Measurements from ENCODE around the gene HIVEP3. TPM values are rescaled to one million over a fixed set of nuclear protein-coding genes. Genes with fewer than 3 reads are reported as not detected.

The HIVEP3 gene
- total RNA-seq, 1 experiment from 2014 or later: 0.55 TPM

DNA sequence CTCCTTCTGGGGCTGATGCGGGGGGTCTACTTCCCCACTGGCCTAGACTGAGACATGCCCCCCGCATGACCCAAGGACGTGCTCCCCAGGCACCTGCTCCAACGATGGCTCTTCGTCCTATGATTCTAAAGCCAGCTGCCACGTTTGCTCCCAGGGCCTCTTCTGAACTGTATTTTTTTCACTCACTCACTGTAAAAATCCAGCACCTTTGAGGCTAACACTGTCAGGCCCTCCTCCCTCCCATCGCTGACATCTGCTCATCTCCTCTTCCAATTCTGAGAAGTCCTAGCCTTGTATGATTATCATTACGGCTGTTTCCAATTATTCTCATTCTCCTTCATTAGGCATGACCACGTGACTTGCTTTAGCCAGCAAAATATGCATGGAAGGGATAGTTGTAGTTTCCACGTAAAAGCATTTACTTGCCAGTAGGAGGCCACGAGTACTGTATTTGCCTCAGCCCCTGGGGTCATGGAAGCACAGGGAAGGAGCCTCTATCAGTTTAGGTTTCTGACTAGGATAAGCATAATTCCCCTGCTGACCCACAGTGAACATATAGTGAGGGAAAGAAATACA lies 415.1 kb downstream of the HIVEP3 start:
- Mint-ChIP-seq H3K4me3 (no peak overlapping the region), H3K4me1 (peaks cover 18% of the 10 kb centered on the region), H3K27ac (0 out of 2 replicates have a peak overlapping the region, but pooled peaks have one; percentile 5), H3K36me3 (no peaks in the 10 kb centered on the region), H3K27me3 (ENCODE audit: low read depth) (no peaks in the 10 kb centered on the region), H3K9me3 (no peaks in the 10 kb centered on the region)
- ChIA-PET CTCF (interaction anchor here (1.1 kb wide), 1 partner anchor 9 kb away, joined by 6 read pairs; no protein-coding TSS in a partner anchor), POLR2A (no interaction called here)
- ATAC-seq (no peak; the same call in 1 of the 2 replicates), DNase-seq (ENCODE audit: low spot score) (no peak)
- TF ChIP-seq, protein P1, sequence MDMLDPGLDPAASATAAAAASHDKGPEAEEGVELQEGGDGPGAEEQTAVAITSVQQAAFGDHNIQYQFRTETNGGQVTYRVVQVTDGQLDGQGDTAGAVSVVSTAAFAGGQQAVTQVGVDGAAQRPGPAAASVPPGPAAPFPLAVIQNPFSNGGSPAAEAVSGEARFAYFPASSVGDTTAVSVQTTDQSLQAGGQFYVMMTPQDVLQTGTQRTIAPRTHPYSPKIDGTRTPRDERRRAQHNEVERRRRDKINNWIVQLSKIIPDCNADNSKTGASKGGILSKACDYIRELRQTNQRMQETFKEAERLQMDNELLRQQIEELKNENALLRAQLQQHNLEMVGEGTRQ (CRISPR knock-in tag; IDR thresholded peaks at IDR 0.05): peak; percentile 51
- TF ChIP-seq NR3C1 (CRISPR knock-in tag; conservative IDR thresholded peaks at IDR 0.05; ENCODE audit: low read depth): no peak

DNA sequence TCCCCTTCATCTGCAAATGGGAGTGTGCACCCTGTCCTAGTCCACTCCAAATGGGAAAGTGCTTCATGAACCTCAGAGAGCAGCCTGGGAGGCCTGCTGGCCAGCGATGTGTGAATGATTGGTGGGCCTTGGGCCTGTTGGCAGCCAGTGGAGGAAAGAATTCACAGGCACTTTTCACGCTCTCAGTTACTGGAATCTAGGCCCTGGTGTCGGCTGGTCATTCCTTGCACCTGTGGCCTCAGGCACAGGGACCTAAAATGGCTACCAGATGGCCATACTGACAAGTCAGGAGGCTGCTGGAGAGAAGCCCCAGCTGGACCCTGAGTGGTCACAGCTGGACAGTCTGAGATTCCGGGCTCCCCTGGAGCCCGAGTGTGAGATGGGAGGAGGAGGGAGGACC lies 415.8 kb downstream of the HIVEP3 start:
- Mint-ChIP-seq H3K4me3 (no peak overlapping the region), H3K36me3 (no peaks in the 10 kb centered on the region), H3K9me3 (no peaks in the 10 kb centered on the region), H3K4me1 (peaks cover 24% of the 10 kb centered on the region), H3K27me3 (ENCODE audit: low read depth) (no peaks in the 10 kb centered on the region), H3K27ac (no peak overlapping the region)
- DNase-seq (ENCODE audit: low spot score) (no peak), ATAC-seq (no peak)
- ChIA-PET POLR2A (no interaction called here), CTCF (interaction anchor here (0.8 to 2.1 kb wide), 5 partner anchors 10 to 236 kb away, joined by 3 to 10 read pairs (median 4); partner anchors contain the start of gene EDN2)
- TF ChIP-seq, protein P2, sequence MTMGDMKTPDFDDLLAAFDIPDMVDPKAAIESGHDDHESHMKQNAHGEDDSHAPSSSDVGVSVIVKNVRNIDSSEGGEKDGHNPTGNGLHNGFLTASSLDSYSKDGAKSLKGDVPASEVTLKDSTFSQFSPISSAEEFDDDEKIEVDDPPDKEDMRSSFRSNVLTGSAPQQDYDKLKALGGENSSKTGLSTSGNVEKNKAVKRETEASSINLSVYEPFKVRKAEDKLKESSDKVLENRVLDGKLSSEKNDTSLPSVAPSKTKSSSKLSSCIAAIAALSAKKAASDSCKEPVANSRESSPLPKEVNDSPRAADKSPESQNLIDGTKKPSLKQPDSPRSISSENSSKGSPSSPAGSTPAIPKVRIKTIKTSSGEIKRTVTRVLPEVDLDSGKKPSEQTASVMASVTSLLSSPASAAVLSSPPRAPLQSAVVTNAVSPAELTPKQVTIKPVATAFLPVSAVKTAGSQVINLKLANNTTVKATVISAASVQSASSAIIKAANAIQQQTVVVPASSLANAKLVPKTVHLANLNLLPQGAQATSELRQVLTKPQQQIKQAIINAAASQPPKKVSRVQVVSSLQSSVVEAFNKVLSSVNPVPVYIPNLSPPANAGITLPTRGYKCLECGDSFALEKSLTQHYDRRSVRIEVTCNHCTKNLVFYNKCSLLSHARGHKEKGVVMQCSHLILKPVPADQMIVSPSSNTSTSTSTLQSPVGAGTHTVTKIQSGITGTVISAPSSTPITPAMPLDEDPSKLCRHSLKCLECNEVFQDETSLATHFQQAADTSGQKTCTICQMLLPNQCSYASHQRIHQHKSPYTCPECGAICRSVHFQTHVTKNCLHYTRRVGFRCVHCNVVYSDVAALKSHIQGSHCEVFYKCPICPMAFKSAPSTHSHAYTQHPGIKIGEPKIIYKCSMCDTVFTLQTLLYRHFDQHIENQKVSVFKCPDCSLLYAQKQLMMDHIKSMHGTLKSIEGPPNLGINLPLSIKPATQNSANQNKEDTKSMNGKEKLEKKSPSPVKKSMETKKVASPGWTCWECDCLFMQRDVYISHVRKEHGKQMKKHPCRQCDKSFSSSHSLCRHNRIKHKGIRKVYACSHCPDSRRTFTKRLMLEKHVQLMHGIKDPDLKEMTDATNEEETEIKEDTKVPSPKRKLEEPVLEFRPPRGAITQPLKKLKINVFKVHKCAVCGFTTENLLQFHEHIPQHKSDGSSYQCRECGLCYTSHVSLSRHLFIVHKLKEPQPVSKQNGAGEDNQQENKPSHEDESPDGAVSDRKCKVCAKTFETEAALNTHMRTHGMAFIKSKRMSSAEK (CRISPR knock-in tag; IDR thresholded peaks at IDR 0.05; ENCODE audit: borderline replicate concordance): no peak
- TF ChIP-seq, protein P3, sequence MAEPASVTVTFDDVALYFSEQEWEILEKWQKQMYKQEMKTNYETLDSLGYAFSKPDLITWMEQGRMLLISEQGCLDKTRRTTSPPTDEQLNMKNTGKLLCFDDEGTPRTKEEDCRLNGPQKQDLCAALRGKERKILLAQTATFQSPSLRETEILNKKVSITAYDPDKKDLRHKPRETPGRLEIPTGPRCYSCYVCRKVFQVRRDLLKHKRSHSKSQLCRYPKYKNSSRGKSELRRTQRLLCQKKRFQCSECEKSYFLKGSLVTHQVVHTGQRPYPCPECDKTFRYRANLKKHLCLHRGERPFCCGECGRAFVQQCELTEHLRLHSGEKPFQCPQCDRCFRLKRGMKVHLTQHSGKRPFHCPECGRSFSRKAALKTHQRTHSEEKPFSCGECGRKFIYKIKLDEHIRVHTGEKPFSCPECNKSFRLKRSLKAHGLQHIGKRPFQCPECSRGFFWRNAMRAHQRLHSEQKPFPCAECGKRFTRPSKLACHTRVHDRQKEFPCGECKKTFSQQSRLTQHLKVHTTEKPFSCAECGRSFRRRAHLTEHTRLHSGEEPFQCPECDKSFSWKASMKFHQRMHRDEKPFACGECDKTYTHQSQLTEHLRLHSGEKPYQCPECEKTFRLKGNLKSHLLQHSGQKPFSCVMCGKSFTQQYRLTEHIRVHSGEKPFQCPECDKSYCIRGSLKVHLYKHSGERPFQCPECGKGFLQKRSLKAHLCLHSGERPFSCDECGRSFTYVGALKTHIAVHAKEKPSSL (CRISPR knock-in tag; conservative IDR thresholded peaks at IDR 0.05): no peak
- TF ChIP-seq HMGA2 (CRISPR knock-in tag; IDR thresholded peaks at IDR 0.05) (no peak), FOXJ3 (CRISPR knock-in tag; IDR thresholded peaks at IDR 0.05; ENCODE audit: borderline replicate concordance) (no peak), MXD4 (CRISPR knock-in tag; IDR thresholded peaks at IDR 0.05; ENCODE audit: borderline replicate concordance) (no peak), TP53 (CRISPR knock-in tag; IDR thresholded peaks at IDR 0.05) (no peak), EMX1 (CRISPR knock-in tag; IDR thresholded peaks at IDR 0.05) (no peak)
- TF ChIP-seq, protein P4, sequence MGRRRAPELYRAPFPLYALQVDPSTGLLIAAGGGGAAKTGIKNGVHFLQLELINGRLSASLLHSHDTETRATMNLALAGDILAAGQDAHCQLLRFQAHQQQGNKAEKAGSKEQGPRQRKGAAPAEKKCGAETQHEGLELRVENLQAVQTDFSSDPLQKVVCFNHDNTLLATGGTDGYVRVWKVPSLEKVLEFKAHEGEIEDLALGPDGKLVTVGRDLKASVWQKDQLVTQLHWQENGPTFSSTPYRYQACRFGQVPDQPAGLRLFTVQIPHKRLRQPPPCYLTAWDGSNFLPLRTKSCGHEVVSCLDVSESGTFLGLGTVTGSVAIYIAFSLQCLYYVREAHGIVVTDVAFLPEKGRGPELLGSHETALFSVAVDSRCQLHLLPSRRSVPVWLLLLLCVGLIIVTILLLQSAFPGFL (CRISPR knock-in tag; IDR thresholded peaks at IDR 0.05; ENCODE audit: borderline replicate concordance): no peak

DNA sequence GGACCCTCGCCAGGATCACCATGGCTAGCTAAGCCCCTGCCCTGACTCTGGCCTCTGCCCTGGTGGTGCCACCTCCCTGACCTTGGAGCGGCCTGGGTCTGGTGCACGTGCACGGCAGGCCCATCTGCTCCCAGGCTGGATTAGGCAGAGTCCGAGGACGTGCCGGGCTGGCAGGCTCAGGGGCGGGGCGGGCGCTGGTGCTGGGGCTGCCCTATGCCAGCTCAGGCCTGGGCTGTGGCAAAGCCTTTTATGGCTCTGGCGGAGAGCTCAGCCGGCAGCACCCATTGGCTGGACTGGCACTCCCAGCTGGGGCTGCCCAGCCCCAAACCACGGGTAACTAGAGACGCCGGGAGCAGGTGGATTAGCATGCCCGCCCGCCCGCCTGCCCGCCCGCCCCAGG lies 417.1 kb downstream of the HIVEP3 start:
- CTCF ChIA-PET: interaction anchor here (1.3 to 2.1 kb wide), 4 partner anchors 10 to 17 kb away, joined by 4 to 11 read pairs (median 8); partner anchors contain the start of gene EDN2
- no peak overlapping the region for H3K4me3 Mint-ChIP-seq
- no peaks in the 10 kb centered on the region for H3K9me3 Mint-ChIP-seq
- no peak for TF ChIP-seq CREM (CRISPR knock-in tag; IDR thresholded peaks at IDR 0.05)
- TF ChIP-seq, protein P5, sequence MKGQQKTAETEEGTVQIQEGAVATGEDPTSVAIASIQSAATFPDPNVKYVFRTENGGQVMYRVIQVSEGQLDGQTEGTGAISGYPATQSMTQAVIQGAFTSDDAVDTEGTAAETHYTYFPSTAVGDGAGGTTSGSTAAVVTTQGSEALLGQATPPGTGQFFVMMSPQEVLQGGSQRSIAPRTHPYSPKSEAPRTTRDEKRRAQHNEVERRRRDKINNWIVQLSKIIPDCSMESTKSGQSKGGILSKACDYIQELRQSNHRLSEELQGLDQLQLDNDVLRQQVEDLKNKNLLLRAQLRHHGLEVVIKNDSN (CRISPR knock-in tag; IDR thresholded peaks at IDR 0.05): no peak
- no peak for TF ChIP-seq ETV6 (CRISPR knock-in tag; IDR thresholded peaks at IDR 0.05)
- TF ChIP-seq, protein P6, sequence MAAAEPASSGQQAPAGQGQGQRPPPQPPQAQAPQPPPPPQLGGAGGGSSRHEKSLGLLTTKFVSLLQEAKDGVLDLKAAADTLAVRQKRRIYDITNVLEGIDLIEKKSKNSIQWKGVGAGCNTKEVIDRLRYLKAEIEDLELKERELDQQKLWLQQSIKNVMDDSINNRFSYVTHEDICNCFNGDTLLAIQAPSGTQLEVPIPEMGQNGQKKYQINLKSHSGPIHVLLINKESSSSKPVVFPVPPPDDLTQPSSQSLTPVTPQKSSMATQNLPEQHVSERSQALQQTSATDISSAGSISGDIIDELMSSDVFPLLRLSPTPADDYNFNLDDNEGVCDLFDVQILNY (CRISPR knock-in tag; IDR thresholded peaks at IDR 0.05): no peak
- TF ChIP-seq ZNF138 (CRISPR knock-in tag; conservative IDR thresholded peaks at IDR 0.05): no peak
- no peak for TF ChIP-seq CBFB (CRISPR knock-in tag; IDR thresholded peaks at IDR 0.05; ENCODE audit: low read depth)
- ATAC-seq: no peak
- no peak overlapping the region for H3K27ac Mint-ChIP-seq
- H3K36me3 Mint-ChIP-seq: no peaks in the 10 kb centered on the region
- POLR2A ChIA-PET: no interaction called here
- peaks cover 4% of the 10 kb centered on the region; the same call in 1 of the 2 replicates for H3K27me3 Mint-ChIP-seq (ENCODE audit: low read depth)
- no peak for DNase-seq (ENCODE audit: low spot score)
- peaks cover 21% of the 10 kb centered on the region for H3K4me1 Mint-ChIP-seq

Measured in WTC11 (cell line).